ENCODE results near the gene CLDN20. TPM values are rescaled to one million over a fixed set of nuclear protein-coding genes. Genes with fewer than 3 reads are reported as not detected.
A peak's percentile ranks its signal among the peaks of the same experiment; 100 is the strongest.

CLDN20 gene
- total and polyA plus RNA-seq, 2 of the 4 experiments (the other 2 are of a cell fraction), result not detected

- TF ChIP-seq USF2 (IDR thresholded peaks at IDR 0.05; ENCODE audit: low read depth, low read length), result peak; percentile 47; the same call in 1 of the 2 replicates
- TF ChIP-seq NFE2L2 (IDR thresholded peaks at IDR 0.05; ENCODE audit: low read depth, low read length), result no peak
- TF ChIP-seq RCOR1 (IDR thresholded peaks at IDR 0.05; ENCODE audit: insufficient replicate concordance, low read length), result no peak
Observed at GRCh38 chr6:155248008-155249001, 15.5 kb upstream of the CLDN20 start (continued).

All from IMR-90 (cell line).